ENCODE data around the gene VANGL1. TPM values are rescaled to one million over a fixed set of nuclear protein-coding genes. Genes with fewer than 3 reads are reported as not detected.

The VANGL1 gene
- total RNA-seq, 1 donor from 2014 or later = 19.2 TPM

- DNase-seq (ENCODE audit: low spot score) = no peak
Observed at GRCh38 chr1:115643666-115644065, 1.9 kb downstream of the VANGL1 start.

DNA sequence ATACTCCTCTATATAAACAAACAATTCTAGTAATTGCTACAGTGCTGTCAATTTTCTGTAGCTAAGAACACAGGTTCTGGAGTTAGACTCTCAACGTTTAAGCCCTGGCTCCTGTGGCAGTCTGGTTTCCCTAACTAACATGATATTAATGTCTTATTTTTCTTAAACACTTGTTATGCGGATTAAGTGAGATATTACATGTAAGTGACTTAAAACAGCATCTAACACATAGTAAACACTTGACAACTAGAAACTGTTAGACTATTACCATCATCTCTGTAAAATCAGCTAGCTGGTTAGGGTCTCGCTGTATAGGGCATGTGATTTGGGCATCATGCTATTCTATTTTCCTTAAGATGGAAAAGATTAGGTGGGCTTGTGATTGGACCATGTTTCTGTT, 2.3 kb downstream of the VANGL1 start:
- DNase-seq (ENCODE audit: low spot score) = no peak

GRCh38 chr1:115647047-115647446, 5.3 kb downstream of the VANGL1 start:
- no peak for DNase-seq (ENCODE audit: low spot score)

- no peak for DNase-seq (ENCODE audit: low spot score)
Observed at GRCh38 chr1:115647507-115647906, 5.7 kb downstream of the VANGL1 start.

DNA sequence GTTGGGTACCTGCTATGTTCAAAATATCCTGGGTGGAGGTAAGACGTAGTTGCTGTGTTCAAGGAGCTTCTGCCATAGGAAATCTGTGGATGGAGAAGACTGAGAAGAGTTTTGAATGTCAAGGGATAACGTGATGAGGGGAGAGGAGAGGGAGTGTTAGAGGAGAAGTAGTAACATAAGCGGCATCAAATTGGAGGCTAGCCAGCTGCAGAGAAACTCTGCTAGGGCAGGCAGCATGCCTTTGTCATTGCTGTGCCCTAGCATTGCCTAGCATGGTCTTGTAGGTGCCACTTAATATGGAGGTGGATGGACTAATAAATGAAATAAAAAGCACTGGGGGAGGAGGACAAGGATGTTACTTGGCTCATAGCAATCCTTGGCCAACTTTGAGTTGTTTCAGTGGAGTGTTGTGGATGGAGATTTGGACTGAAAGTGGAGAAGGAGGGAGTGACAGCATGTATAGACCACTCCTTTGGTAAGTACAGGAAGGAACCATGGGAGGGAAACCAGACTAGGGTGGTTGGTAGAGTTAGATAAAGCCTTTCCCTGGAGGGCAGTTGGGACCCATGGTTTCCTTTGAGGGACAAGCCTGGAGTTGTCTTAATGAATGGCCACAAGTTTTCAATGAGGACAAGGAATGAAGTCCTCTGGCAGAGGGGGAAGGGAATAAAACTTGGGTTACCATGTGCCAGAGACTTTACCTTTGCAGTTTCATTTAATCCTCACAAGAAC, 6.3 kb downstream of the VANGL1 start:
- DNase-seq (ENCODE audit: low spot score) = no peak

GRCh38 chr1:115648717-115649691, 7.2 kb downstream of the VANGL1 start:
- no peak for DNase-seq (ENCODE audit: low spot score)

GRCh38 chr1:115649964-115650363, 8.2 kb downstream of the VANGL1 start:
- no peak for DNase-seq (ENCODE audit: low spot score)

GRCh38 chr1:115650961-115651360, 9.2 kb downstream of the VANGL1 start:
- DNase-seq (ENCODE audit: low spot score) = no peak

DNA sequence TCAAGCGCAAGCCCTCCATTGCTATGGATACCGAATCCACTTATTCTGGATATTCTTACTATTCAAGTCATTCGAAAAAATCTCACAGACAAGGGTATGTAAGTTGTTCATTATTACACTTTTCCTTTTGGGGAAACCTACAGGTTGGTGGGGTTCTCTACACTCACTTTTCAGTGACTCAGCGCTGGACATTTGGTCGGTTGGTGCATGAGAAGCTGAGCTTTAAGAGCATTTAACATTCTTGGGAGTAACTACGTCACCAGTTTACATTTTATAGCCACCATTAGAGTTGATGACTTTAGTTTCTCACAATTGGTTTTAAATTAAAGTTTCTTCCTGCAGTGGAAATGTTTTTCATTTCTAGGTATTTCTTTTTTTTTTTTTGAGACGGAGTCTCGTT, 9.6 kb downstream of the VANGL1 start:
- DNase-seq (ENCODE audit: low spot score) = no peak

DNA sequence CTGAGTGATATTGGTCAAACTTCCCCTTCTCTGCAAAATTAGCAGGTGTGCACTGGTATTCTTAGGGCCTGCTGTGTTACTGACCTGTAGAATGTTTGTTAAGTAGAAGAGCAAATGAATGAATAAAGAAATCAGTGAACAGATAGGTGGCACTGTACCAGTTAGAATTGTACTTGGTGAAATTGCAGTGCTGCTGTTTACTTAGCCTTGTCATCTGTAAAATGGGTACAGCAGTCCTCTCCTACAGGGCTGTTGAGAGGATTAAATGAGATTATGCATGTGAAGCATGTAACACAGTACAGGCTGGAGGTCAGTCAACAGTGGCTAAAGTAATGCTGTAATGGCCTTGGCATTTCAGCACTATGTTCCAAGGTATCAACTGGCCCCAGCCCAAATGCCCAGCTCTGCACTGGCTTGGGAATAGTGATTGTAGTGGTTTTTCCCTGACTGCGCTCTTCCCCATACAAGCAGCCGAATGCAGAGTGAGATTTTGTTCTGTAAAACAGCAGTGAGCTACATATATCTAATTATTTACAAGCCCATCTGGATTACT, 10.5 kb downstream of the VANGL1 start:
- DNase-seq (ENCODE audit: low spot score) = no peak

GRCh38 chr1:115654125-115654524, 12.4 kb downstream of the VANGL1 start:
- DNase-seq (ENCODE audit: low spot score) = no peak

DNA sequence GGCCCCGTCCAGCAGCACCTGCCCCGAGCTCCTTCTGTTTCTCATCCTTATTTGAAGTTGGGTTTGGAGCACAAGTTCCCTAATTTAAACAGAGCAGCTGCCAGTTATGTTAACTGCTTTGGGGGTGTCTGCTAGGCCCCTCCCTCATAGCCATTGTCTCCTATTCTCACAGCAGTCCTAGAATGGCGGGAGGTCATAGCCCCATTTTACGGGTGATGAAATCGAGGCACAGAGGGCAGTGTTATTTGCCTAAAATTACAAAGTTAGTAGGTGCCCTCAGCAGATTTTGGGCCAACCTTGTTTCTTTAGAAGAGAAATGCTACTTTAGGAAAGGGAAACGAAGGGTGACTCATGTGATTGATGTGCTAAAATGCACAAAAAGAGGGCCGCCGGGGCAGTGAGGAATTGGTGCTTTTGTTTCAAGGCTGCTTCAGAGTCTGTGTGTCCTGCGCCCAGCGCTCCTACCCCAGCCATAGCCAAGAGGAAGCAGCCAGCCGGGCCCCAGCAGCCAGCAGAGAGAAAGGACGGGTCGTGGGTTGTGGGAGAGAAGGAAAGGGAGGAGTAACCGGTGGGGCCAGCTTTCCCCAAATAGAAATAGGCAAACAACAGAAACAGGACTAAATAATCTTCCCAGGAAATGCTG, 13.0 kb downstream of the VANGL1 start:
- peak; percentile 52 for DNase-seq (ENCODE audit: low spot score)

- no peak for DNase-seq (ENCODE audit: low spot score)
Observed at GRCh38 chr1:115655306-115655663, 13.5 kb downstream of the VANGL1 start.

DNA sequence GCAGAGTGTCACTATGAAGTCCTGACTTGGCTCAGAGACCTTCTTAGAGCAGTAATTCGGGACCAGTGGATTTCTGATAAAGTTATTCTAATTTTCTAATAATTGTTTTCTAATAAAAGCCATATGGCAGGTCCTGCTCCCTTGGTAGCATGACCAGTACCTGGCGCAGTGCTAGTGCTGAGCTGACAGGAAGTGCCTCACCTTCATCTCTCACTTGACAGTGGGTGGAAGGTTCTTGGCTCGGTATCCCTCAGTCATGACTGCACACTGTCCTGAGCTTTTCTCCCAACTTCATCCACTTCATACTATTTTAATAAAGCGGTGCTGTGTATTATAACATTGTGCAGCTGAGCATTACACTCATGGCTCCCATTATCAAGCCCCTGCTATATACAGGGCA, 14.1 kb downstream of the VANGL1 start:
- DNase-seq (ENCODE audit: low spot score) = peak; percentile 50

- DNase-seq (ENCODE audit: low spot score) = no peak
Observed at GRCh38 chr1:115656461-115657077, 14.8 kb downstream of the VANGL1 start.

GRCh38 chr1:115658646-115659045, 16.9 kb downstream of the VANGL1 start:
- no peak for DNase-seq (ENCODE audit: low spot score)

- DNase-seq (ENCODE audit: low spot score) = no peak
Observed at GRCh38 chr1:115660151-115660550, 18.4 kb downstream of the VANGL1 start.

GRCh38 chr1:115661157-115661556, 19.4 kb downstream of the VANGL1 start:
- DNase-seq (ENCODE audit: low spot score) = no peak

DNA sequence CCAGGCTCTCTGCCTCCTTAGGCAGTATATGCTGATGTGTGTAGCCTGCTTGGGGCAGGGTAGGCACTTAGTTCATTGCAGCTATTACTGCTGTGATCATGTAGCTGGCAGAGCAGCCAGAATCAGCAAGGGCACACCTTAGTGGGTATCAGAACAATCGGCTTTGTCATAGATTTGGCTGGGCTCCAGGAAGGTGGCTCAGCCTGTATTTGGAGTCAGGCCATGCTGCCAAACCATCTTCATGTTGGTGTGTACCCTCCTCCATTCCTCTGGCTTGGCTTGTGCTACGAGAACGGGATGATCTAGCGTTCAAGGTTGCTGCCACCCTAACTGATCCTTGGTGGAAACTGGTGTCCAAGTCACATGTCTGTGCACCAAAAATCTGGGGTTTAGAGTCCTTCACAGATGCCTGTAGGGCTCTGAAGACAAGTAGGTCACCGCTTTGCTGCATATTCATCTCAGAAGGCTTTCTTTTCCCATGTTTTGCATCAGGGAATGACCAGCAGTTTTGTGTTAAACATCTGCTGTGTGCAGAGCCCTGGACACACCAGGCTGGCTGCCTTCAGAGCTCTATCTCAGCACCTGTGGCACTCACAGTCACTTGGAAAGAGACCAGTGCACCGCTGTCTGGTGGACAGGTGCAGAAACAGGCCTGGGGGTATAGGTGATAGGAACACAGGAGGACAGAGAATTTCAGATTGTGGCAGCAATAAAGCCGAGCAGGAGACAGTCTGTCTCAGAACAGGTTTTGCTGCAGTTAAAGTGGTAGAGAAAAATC, 23.7 kb downstream of the VANGL1 start:
- peak; percentile 85 for DNase-seq (ENCODE audit: low spot score)

- DNase-seq (ENCODE audit: low spot score) = no peak
Observed at GRCh38 chr1:115666206-115666605, 24.4 kb downstream of the VANGL1 start.

DNA sequence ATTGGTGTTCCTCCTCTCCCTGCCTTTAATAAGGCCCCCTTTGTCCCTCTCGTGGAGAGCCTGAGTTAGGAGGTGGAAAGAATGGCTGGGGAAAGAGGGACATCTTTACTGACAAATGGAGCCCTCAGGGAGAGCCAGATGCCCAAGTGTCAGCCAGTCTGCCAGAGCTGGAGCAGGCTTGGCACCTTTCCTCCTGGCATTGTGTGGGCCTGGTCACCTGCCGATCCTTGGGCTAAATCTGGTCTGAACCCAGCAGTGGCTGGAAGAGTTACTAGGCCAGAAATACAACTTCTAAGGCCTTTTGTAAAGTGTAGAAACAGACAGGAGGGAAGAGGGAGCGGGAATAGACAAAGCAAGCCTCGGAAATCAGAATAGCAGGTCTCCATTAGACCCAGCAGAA, 24.9 kb downstream of the VANGL1 start:
- no peak for DNase-seq (ENCODE audit: low spot score)
